CD4-positive, alpha-beta T cell treated with Interleukin-1 beta for 1 hour (primary cell): ENCODE results near the gene SWAP70.
"Not testable (repeated sequence)": the region's sequence is repeated elsewhere in the genome, so short reads cannot be mapped to it uniquely, and the experiment has no call there.

Experiments used
- DNase-seq, 2 donors: peaks; one replicate each; pipeline ENCODE4 v3.0.0-alpha.2; 2020 to 2022

The SWAP70 gene

DNA sequence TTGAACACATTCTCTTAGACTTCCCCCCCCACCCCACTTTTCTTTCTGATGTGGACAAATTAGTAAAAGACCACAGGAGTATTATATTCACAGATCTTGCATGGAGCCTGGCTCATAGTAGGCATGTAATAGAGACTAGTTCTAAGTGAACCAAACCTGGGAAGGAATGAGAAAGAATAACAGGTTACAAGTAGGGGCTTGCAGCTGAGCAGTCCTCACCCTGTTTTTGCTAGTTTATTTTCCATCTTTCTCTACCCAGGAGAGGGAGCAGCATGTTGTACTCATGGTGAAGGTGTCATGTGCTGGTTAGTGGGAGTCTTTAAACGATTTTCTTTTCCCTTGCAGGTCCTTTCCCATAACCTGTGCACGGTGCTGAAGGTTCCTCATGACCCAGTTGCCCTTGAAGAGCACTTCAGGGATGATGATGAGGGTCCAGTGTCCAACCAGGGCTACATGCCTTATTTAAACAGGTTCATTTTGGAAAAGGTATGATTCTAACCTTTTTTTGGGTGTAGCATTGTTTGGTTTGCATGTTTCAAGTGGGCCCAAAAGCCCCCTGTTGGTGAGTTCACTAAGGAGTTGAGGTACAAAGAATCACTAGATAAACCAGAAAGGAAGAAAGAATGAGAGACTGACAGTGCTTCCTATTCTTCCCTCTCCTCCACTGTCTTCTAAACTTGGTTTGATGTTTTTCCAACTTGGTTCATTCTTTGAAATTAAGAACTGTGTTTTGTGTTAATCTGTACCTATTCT, 30.1 kb downstream of the SWAP70 start:
- DNase-seq, result no peak

DNA sequence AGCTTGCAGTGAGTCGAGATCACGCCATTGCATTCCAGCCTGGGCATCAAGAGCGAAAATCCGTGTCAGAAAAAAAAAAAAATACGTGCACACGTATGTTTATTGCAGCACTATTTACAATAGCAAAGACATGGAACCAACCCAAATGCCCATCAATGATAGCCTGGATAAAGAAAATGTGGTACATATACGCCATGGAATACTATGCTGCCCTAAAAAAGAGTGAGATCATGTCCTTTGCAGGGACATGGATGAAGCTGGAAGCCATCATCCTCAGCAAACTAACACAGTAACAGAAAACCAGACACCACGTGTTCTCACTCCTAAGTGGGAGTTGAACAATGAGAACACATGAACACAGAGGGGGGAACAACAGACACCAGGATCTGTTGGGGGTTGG, 31.4 kb downstream of the SWAP70 start:
- DNase-seq, result not testable (repeated sequence)

DNA sequence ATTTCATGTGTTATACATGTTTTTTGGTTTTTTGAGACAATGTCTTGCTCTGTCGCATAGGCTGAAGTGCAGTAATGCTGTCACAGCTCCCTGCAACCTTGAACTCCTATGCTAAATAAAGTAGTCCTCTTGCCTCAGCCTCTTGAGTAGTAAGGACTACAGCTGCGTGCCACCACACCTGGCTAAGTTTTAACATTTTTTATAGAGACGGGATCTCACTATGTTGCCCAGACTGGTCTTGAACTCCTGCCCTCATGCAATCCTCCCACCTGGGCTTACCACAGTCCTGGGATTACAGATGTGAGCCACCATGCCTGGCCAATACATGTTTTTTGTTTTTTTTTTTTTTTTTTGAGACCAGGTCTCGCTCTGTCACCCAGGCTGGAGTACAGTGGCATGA, 33.9 kb downstream of the SWAP70 start:
- DNase-seq, result no peak

DNA sequence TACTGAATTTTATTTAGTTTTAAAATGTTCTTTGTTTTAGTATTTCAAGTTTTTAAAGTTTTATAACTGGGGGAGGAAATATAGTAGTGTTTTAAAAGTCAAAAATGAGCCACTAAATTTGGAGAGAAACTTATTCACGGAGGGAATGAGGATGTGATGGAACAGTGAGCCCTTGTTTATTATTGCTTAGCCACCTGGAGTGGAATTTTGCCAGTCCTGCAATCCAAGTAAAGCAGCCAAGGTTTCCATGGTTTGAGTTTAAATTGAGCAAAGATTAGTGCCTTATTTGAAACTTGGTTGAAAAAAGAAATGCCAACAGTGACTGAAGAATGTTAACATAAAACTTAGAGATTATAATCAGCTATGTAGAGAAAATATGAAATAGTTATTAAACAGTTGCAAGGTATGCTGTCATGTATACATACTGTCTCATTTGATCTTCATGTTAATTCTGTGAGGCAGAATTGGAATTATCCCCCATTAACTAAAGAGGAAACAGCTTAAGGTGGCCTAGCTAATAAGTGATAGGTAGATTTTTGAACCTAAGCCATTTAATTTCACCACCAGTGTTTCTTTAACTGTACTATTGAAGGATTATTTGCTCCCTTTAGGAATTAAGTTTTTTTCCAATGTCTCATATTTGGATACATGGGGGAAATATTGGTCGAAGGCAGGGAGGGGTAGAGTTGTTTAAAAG, 36.4 kb downstream of the SWAP70 start:
- DNase-seq, result no peak

DNA sequence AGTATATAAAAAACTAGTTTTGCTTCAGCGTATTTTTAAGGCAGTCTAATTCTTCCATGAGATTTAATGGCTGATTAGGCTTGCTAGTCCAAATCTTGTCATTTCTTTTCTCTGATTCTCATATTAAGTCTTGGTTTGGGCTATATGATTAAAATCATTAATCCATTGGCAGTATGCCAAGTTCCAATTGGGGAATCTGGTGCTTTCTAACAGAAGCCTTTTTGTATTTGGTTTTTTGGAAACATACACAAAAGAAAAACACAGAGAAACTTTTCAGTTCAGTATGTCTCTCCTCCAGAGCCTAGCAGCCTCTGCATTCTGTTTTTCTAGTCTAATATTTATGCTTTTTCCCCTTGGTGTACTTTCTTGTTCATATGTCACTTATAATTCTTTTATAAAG, 37.9 kb downstream of the SWAP70 start:
- DNase-seq, result no peak

DNA sequence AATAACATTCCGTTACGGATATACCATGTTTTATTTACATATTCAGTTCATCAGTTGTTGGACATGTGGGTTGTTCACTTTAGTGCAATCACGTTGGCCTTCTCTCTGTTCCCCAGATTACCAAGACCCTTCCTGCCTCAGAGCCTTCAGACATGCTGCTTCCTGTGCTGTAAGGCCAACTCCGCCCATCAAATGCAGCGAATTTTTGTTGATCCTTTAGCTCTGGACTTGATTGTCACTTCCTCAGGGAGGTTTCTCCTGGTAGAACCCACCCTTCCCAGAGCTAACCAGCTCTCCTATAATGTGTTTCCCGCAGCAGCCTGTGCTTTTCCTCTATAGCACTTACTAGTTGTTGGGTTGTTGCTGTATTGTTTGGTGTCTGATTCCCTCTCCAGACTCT, 39.4 kb downstream of the SWAP70 start:
- no peak for DNase-seq

DNA sequence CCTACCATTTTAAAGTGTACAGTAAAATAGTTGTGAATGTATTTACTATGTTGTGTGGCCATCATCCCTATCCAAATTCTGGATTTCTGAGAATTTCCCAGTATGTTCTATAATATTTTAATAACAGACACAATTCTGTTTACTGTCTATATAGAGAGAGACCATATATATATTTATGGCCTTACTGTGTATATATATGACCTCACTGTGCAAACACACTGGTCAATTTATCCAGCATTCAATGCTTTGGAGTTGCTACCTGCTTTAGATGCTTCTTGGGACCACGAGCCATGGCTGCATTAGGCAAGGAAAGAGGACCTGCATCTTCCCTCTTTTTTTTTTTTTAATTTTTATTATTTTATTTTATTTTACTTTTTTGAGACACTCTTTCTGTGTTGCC, 40.2 kb downstream of the SWAP70 start:
- DNase-seq, result no peak

DNA sequence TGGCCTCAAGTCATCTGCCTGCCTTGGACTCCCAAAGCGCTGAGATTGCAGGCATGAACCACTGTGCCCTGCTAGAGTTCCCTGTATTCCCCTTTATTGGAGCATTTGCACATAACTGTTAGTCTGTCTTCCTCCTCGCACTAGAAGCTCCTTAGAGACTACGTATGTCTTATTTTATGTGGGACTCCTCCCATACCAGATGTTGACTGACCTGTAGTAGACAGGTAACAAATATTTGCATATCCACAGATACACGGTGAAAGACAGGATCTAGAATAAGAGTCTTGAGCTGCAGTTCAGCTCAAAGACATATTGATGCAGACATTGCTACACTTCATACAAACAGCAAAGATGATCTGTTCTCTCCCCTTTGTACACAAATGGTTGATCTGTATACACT, 40.7 kb downstream of the SWAP70 start:
- DNase-seq, result no peak

DNA sequence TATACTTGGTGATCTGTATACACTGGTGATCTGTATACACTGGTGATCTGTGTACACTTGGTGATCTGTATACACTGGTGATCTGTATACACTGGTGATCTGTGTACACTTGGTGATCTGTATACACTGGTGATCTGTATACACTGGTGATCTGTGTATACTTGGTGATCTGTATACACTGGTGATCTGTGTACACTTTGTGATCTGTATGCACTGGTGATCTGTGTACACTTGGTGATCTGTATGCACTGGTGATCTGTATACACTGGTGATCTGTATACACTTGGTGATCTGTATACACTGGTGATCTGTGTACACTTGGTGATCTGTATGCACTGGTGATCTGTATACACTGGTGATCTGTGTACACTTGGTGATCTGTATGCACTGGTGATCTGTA, 41.5 kb downstream of the SWAP70 start:
- not testable (repeated sequence) for DNase-seq

DNA sequence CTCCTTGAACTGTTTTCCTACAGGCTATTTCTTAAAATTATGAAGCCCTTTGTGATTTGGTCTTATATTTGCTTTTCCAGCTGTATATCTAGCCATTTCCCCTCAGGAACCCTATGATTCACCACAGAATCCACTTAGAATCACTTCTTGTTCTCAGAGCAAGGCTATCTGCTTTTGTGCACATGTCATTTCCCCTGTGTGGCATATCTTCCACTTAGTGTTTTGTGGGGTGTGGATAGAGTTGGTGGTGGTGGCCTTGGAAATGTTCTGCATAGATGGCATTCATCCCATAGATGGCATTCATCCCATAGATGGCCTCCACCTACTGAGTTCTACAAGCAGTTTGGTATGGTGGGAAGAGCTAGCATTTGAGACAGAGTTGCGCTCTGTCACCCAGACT, 44.7 kb downstream of the SWAP70 start:
- DNase-seq, result no peak

DNA sequence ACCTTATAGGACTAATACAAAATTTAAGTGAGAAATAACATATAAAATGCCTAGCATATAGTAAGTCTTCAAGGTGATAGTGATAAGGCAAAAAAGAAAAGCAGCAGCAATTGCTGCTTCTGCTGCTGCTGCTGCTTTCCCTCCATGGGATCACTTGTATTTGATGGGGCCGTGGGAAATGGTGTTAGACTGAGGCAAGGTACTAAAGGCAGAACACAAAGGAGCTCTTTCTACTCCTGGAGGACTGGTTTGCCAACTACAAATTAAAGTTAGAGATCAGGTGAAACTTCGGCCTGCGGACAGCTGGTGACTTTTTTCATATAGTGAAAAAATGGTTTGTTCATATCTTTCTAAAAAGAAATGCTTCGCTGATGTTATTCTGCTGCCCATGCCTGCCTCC, 46.3 kb downstream of the SWAP70 start:
- no peak for DNase-seq

DNA sequence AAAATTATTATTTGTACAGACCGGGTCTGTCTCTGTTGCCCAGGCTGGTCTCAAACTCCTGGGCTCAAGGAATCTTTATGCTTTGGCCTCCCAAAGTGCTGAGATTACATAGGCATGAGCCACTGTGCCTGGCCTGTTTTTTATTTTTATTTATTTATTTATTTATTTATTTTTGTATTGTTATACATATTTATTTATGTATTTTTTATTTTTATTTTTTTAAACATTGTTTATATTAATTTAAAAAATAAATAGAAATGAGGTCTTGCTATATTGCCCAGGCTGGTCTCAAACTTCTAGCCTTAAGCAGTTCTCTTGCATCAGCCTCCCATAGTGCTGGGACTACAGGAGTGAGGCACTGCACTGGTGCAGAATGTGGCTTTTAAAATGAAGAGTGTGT, 47.0 kb downstream of the SWAP70 start:
- DNase-seq, result no peak

DNA sequence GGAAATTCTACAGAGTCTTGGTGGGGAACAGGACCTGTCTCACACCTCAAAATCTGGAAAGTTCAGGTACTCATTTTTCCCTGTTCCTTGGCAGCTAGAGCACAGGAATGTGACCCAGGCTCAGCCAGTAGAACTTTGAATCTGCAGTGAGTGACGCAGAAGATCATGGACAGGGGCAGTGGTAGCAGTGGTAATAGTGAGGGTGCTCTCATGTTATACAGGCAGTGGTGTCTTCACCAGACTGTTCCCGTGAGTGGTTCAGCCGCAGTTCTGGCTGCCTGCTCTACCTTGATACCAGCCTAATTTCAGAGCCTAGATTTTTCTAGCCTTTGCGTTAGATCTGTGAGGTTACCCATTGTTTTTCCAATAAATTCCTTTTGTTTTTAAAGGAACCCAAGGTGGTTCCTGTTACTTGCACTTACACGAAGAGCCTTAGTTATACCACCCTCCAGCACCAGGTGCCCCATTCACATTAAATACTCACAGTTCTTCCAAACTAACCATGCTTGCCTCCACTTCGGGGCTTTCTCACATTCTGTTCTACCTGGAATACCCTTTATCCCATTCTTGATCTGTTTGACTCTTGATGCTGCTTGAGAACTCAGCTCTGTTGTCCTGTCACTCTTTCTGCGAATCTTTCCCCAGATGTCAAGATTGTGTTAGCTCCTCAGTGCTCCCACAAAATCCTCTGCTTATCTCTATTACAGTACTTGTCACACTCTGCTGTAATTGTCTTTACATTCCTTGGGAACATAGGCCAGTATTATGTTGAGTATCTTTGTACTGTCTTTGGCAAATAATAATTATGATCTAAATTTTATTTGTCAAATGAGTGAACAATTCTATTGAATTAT, 47.8 kb downstream of the SWAP70 start:
- DNase-seq, result no peak

DNA sequence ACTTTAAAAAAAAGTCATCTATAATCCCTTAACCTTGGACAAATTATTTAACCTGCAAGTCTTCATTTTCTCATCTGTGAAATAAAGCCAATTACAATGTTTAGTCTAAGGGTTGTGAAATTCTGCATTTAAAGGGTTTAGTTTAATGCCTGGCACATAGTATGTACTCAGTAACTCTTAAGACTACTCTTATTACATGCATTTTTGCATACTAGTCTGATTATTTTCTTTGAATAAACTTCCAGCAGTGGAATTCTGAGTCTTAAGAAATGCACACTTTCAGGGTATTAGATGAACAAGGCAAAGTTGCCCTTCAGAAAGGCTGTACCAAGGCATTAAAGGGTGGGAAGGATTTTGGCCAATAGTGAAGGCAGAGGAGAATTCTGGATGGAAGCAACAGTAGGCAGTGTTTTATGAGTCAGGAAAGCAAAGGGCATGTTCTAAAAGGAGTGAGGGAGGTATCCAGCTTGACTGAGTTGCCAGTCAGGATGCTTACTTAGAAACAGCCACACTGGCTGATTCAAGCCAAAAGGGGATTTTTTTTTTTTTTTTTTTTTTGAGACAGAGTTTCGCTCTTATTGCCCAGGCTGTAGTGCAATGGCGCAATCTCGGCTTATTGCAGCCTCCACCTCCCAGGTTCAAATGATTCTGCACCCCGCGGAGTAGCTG, 50.5 kb downstream of the SWAP70 start:
- DNase-seq, result no peak

DNA sequence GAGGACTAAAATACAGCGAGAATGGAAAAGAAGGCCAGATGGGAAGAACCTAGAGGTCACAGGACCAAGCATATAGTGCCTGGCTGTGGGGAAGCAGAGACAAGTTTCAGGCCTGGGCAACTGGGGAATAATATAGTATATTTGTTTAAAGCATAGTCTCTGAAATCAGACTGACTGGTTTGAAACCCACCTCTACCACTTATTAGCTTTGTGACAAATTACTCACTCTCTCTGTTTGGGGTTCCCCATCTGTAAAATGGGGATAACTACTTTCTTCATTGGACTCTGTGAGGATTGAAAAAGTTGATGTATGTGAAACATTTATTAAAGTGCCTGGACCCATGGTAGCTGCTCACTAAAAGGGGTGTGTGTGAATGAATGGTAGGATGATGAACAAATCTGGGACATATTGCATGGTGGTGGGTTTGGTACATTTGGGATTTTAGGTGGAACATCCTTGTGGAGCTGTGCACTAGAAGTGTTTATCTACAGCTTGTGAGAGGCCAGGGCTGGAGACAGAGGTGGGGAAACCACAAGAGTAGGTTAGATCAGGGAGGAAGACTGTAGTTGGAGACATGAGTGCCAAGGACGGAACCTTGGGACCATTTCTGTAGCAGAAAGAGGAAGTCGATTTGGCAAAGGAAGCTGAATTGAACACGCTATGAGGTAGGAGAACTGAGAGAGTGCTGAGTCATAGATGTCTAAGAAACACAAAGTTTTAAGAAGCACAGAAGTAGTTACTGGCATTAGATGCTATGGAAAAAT, 52.6 kb downstream of the SWAP70 start:
- peak; percentile 6 to 23 for DNase-seq

DNA sequence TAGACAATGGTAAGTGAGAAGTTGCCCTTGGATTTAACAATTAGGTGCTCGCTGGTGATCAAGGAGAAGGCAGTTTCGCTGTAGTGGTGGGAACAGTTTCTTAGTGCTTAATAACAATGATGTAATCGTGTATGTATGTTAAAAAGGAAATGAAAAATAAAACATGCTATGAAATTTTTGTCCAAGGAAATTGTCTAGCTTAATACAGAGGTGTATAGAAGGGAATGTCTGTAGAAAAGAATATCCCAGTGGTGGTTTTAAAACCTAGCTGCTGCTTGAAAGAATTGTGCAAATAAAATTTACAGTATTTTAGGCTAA, 53.1 kb downstream of the SWAP70 start:
- no peak for DNase-seq

DNA sequence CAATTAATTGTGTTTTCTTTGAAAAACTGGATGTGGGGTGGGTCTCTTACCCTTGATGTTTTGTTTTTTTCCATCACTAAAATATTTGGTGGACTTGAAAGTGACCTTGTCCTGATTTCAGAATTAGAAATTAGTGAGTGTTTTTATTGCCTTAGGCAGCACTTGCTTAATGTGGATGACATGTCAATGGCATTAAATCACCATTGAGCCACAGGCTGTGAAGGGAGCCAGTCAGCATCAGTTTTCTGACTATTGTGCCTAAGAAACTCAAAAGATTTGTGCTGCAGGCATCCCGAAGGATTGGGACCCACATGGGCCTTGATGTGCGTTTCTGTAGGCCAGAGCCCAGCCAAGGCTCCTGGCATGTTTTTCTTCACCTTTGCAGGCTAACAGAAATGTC, 53.8 kb downstream of the SWAP70 start:
- no peak for DNase-seq

DNA sequence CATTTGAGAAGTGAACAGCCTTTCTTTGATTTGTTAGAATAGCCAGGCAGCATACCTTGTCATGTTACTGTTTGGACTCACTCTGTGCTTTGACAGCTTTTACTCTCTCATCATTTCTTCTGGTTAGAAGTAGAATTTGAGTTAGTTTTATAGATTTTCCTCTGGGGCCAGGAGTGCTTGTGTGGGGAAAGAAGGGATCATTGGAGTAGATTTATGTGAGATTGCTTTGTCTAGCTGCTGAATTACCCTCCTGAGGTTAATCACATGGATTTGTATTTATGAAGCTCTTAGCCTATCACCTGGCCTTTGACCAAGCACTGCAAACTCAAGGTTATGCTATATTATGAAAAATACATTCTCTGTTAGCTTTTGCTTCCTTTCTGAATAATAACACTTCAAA, 54.3 kb downstream of the SWAP70 start:
- no peak for DNase-seq

DNA sequence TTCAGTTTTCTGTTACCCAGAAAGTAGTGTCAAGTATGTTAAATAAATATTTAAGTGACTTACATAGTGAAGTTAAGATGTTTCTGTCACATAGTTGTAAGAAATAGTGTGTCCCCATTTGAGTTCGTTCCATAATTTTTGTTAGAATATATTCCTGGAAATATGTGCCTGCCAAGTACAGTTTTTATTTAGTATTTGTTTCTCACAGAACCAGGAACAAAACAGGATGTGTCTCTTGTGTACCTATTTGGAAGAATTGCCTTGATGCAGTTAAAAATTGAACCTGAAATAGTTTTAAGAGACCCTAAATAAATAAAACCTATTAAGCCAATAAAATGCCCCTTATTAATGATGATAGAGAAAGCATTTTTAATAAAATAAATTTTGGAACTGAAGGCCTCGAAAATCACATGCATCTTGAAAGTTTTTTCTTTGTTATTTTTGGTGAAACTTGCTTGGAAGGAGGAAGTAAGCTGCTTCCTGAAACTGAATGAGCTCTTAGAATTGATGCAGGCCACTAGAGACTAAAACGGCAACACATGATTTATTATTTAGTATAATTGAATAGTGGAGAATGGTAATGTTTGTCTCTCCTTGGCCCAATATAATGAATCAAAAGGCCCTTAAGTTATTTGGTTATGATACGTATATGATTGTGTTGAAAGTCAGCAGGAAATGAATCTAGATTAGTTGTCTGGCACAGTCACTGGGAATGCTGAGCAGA, 55.9 kb downstream of the SWAP70 start:
- DNase-seq, result no peak

DNA sequence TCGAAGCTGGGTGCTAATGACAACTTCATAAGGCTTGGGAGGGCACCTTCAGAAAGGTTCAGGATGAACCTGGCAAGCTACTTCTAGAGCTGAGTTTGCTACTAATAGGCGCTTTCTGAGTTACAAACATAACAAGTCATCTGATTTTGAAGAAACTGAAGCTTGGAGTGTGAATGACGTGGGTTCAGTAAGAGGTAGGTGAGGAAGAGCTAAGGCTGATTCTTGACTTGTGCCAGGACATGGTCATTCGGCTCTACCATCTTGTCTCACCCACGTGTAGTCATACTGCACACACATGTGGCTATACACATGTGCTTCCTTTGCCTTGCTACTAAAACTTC, 56.4 kb downstream of the SWAP70 start:
- DNase-seq, result no peak

DNA sequence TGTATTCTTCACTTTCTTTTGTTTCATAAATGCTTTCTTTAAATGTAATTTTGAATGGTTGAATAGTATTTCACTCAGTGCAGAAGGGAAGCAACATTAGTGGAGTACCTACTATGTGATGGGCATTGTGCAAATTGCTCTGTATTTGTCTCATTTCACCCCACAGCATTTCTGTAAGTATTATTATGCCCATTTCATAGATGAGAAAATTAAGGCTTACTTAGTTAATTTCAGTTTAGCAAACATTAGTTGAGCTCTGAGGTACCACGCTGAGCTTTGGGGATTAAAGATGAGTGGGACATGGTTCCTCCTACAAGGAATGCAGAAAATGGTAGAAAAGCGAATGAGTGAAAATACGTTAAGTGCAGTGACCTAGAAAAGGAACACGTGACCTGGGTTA, 58.1 kb downstream of the SWAP70 start:
- no peak for DNase-seq

DNA sequence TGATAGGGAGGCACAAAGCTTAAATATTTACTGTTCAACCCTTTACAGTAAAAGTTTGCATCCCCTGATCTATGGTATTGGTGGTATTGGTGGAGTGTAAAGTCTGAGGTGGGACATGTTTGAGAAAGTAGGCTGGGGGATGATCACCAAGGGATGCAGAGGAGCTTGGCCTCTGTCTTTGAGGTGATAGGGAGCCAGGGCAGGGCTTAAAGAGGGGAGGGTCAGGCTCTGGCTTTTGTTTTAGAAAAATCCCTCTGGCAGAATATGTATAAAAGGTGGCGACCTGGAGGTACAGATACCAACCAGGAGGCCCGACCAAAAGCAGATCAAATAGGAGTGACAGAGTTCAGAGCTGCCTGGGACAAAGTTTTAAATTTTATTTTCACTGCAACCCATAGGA, 59.0 kb downstream of the SWAP70 start:
- DNase-seq, result no peak
